Breast epithelium (tissue), 4 donors: ENCODE data around the gene MLLT10. TPM values are rescaled to one million over a fixed set of nuclear protein-coding genes. Genes with fewer than 3 reads are reported as not detected.

Experiments
- DNase-seq, 2 donors: peaks; one replicate each; pipeline ENCODE4 v3.0.0-alpha.2; 2019; ENCODE audit warnings: low spot score in 2 of 2
- H3K27ac ChIP-seq, 2 donors: fragments of 200-600 bp; sonication (generic) in 1 of 2; one replicate each; pipeline ENCODE4 v1.5.1; 2016 to 2019; ENCODE audit warnings: mild to moderate bottlenecking in 1 of 2
- H3K27me3 ChIP-seq, 2 donors: fragments of 200-600 bp; sonication (generic) in 1 of 2; one replicate each; pipeline versions ENCODE4 v1.5.1 to v1.6.0; 2017 to 2019; ENCODE audit warnings: control low read depth in 1 of 2, mild to moderate bottlenecking in 1 of 2
- H3K36me3 ChIP-seq: fragments of 200-600 bp; one replicate; pipeline ENCODE4 v1.5.1; 2019
- H3K4me1 ChIP-seq, 2 donors: fragments of 200-600 bp; sonication (generic); one replicate each; pipeline ENCODE4 v1.5.1; 2016 to 2019; ENCODE audit warnings: control low read depth in 1 of 2
- H3K4me3 ChIP-seq, 3 donors: fragments of 200-600 bp; sonication (generic); 1 replicate in 2 of 3; 2 replicates in 1 of 3; pipeline ENCODE4 v1.5.1; 2016 to 2019; ENCODE audit warnings: mild to moderate bottlenecking in 3 of 3, moderate library complexity in 2 of 3
- H3K9me3 ChIP-seq, 2 donors: fragments of 200-600 bp; sonication (generic) in 1 of 2; one replicate each; pipeline ENCODE4 v1.5.1; 2016 to 2019; ENCODE audit warnings: control low read depth in 1 of 2
- CTCF ChIP-seq, 3 donors: fragments of 450-650 bp; IDR thresholded peaks; one replicate each; pipeline ENCODE4 v1.5.1; 2016 to 2017; ENCODE audit warnings: antibody characterized with exemption in 3 of 3, mild to moderate bottlenecking in 3 of 3, moderate library complexity in 3 of 3
- POLR2A ChIP-seq: fragments of 450-650 bp; IDR thresholded peaks from one replicate; pipeline ENCODE4 v1.6.1; 2016; ENCODE audit warnings: antibody characterized with exemption, mild to moderate bottlenecking, moderate library complexity
- POLR2AphosphoS5 ChIP-seq, 3 donors: sonication (generic); formaldehyde crosslinking; IDR thresholded peaks; one replicate each; pipeline ENCODE4 v1.6.1; 2017; ENCODE audit warnings: antibody characterized with exemption in 3 of 3
- intact Hi-C: fragments of 100-400 bp; cut with DNase I; formaldehyde crosslinking; loops from one replicate; pipeline ENCODE4 v1.15.1; 2023; ENCODE audit warnings: low total_unique reads
- total RNA-seq, 3 donors: library from RNA; depleted of rRNA; stranded (reverse); fragments of >200 nt; gene quantifications; one replicate each; pipeline ENCODE4 v1.1.0, GENCODE V29; 2016

Gene MLLT10
- total RNA-seq, 3 donors from 2014 or later, result 45.6 to 74.6 (median 58.0) TPM

GRCh38 chr10:21505711-21506278, 28.2 kb upstream of the MLLT10 start:
- no peak overlapping the region for H3K4me3 ChIP-seq
- no peak overlapping the region for H3K27ac ChIP-seq
- TF ChIP-seq POLR2A, result no peak
- no peaks in the 10 kb centered on the region for H3K36me3 ChIP-seq
- no peaks in the 10 kb centered on the region for H3K9me3 ChIP-seq
- no peaks in the 10 kb centered on the region for H3K27me3 ChIP-seq
- intact Hi-C loops, result no loop called here
- no peaks in the 10 kb centered on the region for H3K4me1 ChIP-seq
- DNase-seq, result no peak

- intact Hi-C loops, result no loop called here
- DNase-seq, result no peak
- no peaks in the 10 kb centered on the region for H3K4me1 ChIP-seq
- H3K27ac ChIP-seq, result no peak overlapping the region
- no peaks in the 10 kb centered on the region for H3K9me3 ChIP-seq
- no peaks in the 10 kb centered on the region for H3K27me3 ChIP-seq
- no peaks in the 10 kb centered on the region for H3K36me3 ChIP-seq
- H3K4me3 ChIP-seq, result no peak overlapping the region
- no peak for TF ChIP-seq POLR2A
These were observed 27.7 kb upstream of the MLLT10 start for GRCh38 chr10:21506351-21506750.

DNA sequence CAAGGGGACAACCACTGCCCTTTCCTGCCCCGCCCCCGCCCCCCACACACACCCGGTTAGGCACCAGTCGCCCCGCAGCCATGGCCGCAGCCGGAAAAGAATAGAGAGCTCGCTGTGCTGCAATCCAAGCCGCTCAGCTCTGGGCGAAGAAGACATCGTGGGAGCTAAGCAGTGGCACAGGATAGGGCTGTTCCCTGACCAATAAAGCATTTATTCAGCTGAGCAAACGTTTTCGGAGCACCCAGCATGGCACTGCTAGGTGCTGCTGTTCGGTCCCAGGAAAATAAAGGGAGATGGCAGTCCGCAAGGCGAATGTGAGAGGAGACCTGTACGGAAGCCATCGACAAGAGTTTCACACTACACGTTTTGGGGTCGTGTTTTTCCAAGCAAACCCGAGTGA, 26.9 kb upstream of the MLLT10 start:
- H3K4me3 ChIP-seq, result no peak overlapping the region
- H3K36me3 ChIP-seq, result no peaks in the 10 kb centered on the region
- intact Hi-C loops, result no loop called here
- no peaks in the 10 kb centered on the region for H3K9me3 ChIP-seq
- DNase-seq, result no peak
- H3K4me1 ChIP-seq, result no peaks in the 10 kb centered on the region
- H3K27ac ChIP-seq, result no peak overlapping the region
- H3K27me3 ChIP-seq, result peaks cover 0 to 5% of the 10 kb centered on the region in 2 donors
- no peak for TF ChIP-seq POLR2A
- TF ChIP-seq CTCF (IDR thresholded peaks at IDR 0.05), result no peak
- no peak for TF ChIP-seq POLR2AphosphoS5 (IDR thresholded peaks at IDR 0.05)

DNA sequence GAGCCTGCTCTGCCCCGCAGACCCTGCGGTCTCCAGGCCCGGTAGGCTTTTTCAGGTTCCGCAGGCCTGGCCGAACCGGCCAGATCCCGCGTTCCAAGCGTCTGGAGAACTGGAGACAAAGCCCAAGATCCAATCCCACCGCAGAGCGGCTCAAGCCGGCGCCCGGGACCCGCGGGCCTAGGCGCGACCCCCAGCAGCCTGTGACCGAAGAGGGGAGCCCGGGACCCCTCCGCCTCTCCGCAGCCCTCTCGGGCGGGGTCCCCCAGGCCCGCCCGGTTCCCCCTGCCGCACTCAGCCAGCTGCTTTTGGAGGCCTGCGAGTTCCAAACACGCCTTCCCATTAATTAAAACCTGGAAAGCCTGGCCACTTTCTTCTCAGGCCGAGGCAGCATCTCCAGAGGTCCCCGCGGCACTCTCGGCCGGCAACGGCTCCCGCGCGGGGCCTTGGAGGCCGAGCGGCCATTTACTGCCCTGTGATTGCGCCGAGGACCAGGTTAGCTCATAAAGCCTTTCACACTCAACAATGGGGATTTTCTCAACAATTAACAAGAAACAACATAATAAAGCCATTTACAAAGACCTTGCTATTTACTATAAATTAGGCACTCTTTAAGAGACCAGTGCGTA, 25.2 kb upstream of the MLLT10 start:
- no peak overlapping the region for H3K4me3 ChIP-seq

GRCh38 chr10:21509341-21510240, 24.4 kb upstream of the MLLT10 start:
- peaks cover 0 to 5% of the 10 kb centered on the region in 2 donors for H3K27me3 ChIP-seq
- no peaks in the 10 kb centered on the region for H3K9me3 ChIP-seq
- intact Hi-C loops, result loop anchor here (10.0 kb wide), 1 partner anchor 1665 kb away; no protein-coding TSS in a partner anchor
- DNase-seq, result no peak
- H3K27ac ChIP-seq, result peak overlapping the region; percentile 45 to 66
- no peaks in the 10 kb centered on the region for H3K36me3 ChIP-seq
- TF ChIP-seq CTCF (IDR thresholded peaks at IDR 0.05) (no peak), POLR2A (no peak), POLR2AphosphoS5 (IDR thresholded peaks at IDR 0.05) (no peak)
- peak overlapping the region; percentile 45 to 68 (median 47) for H3K4me3 ChIP-seq
- H3K4me1 ChIP-seq, result no peaks in the 10 kb centered on the region

More for the DNA sequence above, 25.2 kb upstream of the MLLT10 start:
- DNase-seq, result no peak
- TF ChIP-seq POLR2A (no peak), CTCF (IDR thresholded peaks at IDR 0.05) (no peak), POLR2AphosphoS5 (IDR thresholded peaks at IDR 0.05) (no peak)
- intact Hi-C loops, result no loop called here
- H3K9me3 ChIP-seq, result no peaks in the 10 kb centered on the region
- H3K27ac ChIP-seq, result no peak overlapping the region
- no peaks in the 10 kb centered on the region for H3K4me1 ChIP-seq
- no peaks in the 10 kb centered on the region for H3K36me3 ChIP-seq
- H3K27me3 ChIP-seq, result peaks cover 0 to 5% of the 10 kb centered on the region in 2 donors
